Pancreas (tissue), 10 donors: Measurements from ENCODE around the gene NEUROD2. TPM values are rescaled to one million over a fixed set of nuclear protein-coding genes. Genes with fewer than 3 reads are reported as not detected.

Experiments
- ATAC-seq, 4 donors: fragments of 200-7000 bp; cut with Tn5 transposase; one replicate each; pipeline versions ENCODE4 v1.8.0 to v1.9.1; 2020; ENCODE audit warnings: mild to moderate bottlenecking in 4 of 4, moderate library complexity in 4 of 4
- DNase-seq, 6 donors: peaks; one replicate each; pipeline ENCODE4 v3.0.0-alpha.2; 2020
- FAIRE-seq: peaks from 2 replicates; lab custom pipeline; 2012; peaks lifted over from hg19 to GRCh38; lab: Jason Lieb, UNC
- H3K27ac ChIP-seq, 4 donors: fragments of 200-600 bp; sonication (generic); 1 replicate in 3 of 4; 2 replicates in 1 of 4; pipeline versions ENCODE4 v1.5.0 to v1.8.0; 2020
- H3K27me3 ChIP-seq, 4 donors: fragments of 200-600 bp; one replicate each; pipeline ENCODE4 v1.8.0; 2021
- H3K36me3 ChIP-seq, 3 donors: fragments of 200-600 bp; sonication (generic) in 1 of 3; one replicate each; pipeline versions ENCODE4 v1.5.0 to v1.8.0; 2020 to 2021
- H3K4me1 ChIP-seq, 3 donors: fragments of 200-600 bp; one replicate each; pipeline ENCODE4 v1.8.0; 2021
- H3K4me3 ChIP-seq, 4 donors: fragments of 200-600 bp; sonication (generic) in 2 of 4; one replicate each; pipeline versions ENCODE4 v1.5.0 to v1.8.0; 2020 to 2021
- H3K9me3 ChIP-seq, 4 donors: fragments of 200-600 bp; one replicate each; pipeline ENCODE4 v1.8.0; 2021
- WGBS, 2 donors: extraction: QIAGEN DNeasy Blood & Tissue Kit; methylation state at CpG; one replicate each; pipeline ENCODE4 v1.1.7; 2013; 5-methylcytosine and 5-hydroxymethylcytosine counted together
- intact Hi-C, 3 donors: fragments of 100-400 bp; cut with DNase I; formaldehyde crosslinking; loops; one replicate each; pipeline versions ENCODE4 v1.11.1 to v1.14.2; 2022
- polyA plus RNA-seq, 2 donors: library from polyadenylated mRNA; stranded (reverse); fragments of 200-250 nt; gene quantifications; one replicate each; pipeline ENCODE4 v1.2.3, GENCODE V29; 2013
- total RNA-seq, 6 donors: library from RNA; stranded (reverse); fragmentation: NEBNext Ultra II Directional in 4 of 6; extraction: Animal tissue kit (Norgen Biotek cat#: 25700) in 4 of 6; gene quantifications; one replicate each; pipeline versions ENCODE4 v1.2.1 to v1.2.4, GENCODE V29; 2021 to 2023
- TF ChIP-seq, protein P1 (sequence below), 4 donors: fragments of 200-600 bp; sonication (generic) in 3 of 4; IDR thresholded peaks; one replicate each; pipeline versions ENCODE4 v1.5.0 to v1.8.0; 2021; ENCODE audit warnings: antibody characterized with exemption in 4 of 4
- donor health status: healthy with polysubstance abuse.
- donor health status: DM: no; HTN: no; CAD: no; lungs with moderate emphysema.
- donor health status: DM: no; HTN: no; CAD: no.
- donor health status: control.
- donor health status: control.
- donor health status: Bipolar disorder and iron deficiency.
- donor health status: DM: yes; HTN: yes; CAD: no.
- donor health status: DM: no; HTN: no; CAD: no.
- donor health status: DM: no; HTN: no; CAD: no.
- donor health status: DM: yes; HTN: yes; CAD: no.

NEUROD2 gene
- total and polyA plus RNA-seq, 8 donors, result 0.04 TPM; not detected in 7

DNA sequence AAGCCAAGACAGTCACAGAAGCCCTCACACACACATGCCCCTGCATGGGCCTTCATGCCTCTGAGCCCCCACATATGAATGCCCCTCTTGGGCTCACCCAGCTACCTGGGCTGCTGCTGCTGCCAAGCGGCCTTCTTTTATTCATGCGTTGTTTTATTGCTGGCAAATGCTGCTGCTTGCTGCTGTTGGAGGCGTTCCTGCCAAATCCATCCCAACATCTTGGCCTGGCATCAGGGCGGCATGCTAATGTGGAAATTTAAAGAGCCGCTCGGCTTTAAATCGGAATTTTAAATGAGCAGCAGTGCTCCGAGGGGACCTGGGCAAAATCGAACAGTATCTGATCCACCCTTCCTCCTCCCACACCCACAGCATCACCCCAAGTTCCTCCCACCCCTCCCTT lies 39.0 kb downstream of the NEUROD2 start:
- no peak overlapping the region for H3K27ac ChIP-seq
- ATAC-seq, result no peak
- TF ChIP-seq, protein P1, sequence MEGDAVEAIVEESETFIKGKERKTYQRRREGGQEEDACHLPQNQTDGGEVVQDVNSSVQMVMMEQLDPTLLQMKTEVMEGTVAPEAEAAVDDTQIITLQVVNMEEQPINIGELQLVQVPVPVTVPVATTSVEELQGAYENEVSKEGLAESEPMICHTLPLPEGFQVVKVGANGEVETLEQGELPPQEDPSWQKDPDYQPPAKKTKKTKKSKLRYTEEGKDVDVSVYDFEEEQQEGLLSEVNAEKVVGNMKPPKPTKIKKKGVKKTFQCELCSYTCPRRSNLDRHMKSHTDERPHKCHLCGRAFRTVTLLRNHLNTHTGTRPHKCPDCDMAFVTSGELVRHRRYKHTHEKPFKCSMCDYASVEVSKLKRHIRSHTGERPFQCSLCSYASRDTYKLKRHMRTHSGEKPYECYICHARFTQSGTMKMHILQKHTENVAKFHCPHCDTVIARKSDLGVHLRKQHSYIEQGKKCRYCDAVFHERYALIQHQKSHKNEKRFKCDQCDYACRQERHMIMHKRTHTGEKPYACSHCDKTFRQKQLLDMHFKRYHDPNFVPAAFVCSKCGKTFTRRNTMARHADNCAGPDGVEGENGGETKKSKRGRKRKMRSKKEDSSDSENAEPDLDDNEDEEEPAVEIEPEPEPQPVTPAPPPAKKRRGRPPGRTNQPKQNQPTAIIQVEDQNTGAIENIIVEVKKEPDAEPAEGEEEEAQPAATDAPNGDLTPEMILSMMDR (IDR thresholded peaks at IDR 0.05), result no peak
- no peaks in the 10 kb centered on the region for H3K27me3 ChIP-seq
- no peak for DNase-seq
- no peak overlapping the region for H3K4me3 ChIP-seq
- H3K4me1 ChIP-seq, result no peaks in the 10 kb centered on the region
- intact Hi-C loops, result no loop called here
- no peak for FAIRE-seq
- no peaks in the 10 kb centered on the region for H3K9me3 ChIP-seq
- H3K36me3 ChIP-seq, result peaks cover 0 to 9% (median 0%) of the 10 kb centered on the region in 3 donors
- WGBS, 2 donors, result 83 to 87% methylated on average over 9 of the region's 9 CpGs

DNA sequence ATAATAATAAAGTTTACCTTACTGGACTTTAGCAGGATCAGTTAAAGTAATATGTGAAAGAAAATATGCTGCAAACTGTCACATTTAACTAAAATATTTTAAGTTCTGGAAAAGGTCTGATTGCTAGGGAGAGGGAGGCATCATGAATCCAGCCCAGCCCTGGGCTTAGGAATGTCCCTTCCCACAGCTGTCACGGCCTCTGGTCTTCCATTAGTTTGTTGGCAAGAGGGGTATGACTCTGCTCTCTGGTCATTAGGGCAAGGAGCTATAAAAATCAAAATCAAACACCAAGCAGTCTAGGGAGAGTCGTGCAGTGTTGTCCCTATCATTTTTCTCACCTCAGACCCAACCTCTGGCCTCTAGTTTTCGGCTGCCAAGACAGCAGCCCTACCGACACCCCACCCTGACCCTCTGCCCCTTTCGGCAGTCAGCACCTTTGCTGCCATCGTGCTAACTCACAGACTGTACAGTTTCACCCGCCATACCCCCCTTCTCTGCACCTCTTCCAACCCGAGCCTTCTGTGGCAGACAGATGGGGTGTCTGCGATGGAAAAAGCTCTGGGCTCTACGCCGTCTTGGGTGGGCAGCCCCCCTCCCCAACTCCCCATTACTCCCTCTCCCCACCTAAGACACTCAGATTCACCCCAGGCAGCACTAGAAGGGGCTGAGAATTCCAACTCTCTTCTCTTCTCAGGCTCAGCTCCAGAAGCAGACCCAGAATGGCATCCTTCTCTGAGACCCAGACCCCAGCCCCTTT lies 41.4 kb downstream of the NEUROD2 start:
- no peak overlapping the region for H3K4me3 ChIP-seq
- no peak for DNase-seq
- no peaks in the 10 kb centered on the region for H3K27me3 ChIP-seq
- TF ChIP-seq, protein P1 (IDR thresholded peaks at IDR 0.05), result no peak
- H3K36me3 ChIP-seq, result peaks cover 0 to 9% (median 0%) of the 10 kb centered on the region in 3 donors
- intact Hi-C loops, result no loop called here
- no peak overlapping the region for H3K27ac ChIP-seq
- FAIRE-seq, result no peak
- no peaks in the 10 kb centered on the region for H3K4me1 ChIP-seq
- 81 to 92% methylated on average over 11 of the region's 11 CpGs for WGBS, 2 donors
- no peaks in the 10 kb centered on the region for H3K9me3 ChIP-seq
- no peak for ATAC-seq

DNA sequence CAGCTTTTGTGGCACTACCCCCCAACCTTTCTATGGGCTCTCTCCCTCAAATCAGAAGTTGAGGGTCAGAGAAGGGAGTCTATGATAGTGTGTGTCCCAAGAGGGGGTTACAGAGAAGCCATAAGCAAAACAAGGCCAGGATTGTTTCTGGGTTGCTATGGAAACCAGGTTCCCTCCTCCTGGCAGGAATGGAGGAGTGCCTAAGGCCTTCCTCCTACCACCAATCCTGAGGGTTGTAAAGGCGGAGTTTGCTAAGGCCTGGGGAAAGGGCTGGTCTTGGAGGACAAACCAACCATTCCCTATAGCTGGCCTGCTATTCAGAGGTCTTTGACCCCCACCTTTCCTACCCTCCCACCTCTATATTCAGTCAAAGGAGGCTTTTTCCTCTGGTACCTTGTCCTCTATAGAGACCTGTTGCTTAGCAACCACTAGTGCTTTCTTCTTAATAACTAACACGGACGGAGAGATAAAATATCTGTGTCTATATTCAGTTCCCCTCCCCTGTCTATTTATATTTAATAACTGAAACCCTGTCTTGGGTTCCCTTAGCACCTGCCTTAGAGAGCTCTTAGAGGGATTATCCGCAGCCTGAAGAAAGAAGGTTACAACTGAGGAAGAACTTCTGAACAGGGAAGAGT lies 43.4 kb downstream of the NEUROD2 start:
- intact Hi-C loops, result no loop called here
- DNase-seq (no peak), ATAC-seq (peak in 2 of 4 donors; percentile 48 to 62), FAIRE-seq (no peak)
- Histone ChIP-seq H3K36me3 (peaks cover 0 to 9% (median 0%) of the 10 kb centered on the region in 3 donors), H3K9me3 (no peaks in the 10 kb centered on the region), H3K27ac (no peak overlapping the region), H3K4me3 (no peak overlapping the region), H3K27me3 (no peaks in the 10 kb centered on the region), H3K4me1 (no peaks in the 10 kb centered on the region)
- WGBS, 2 donors, result 67 to 71% methylated on average over 4 of the region's 4 CpGs
- TF ChIP-seq, protein P1 (IDR thresholded peaks at IDR 0.05), result no peak

DNA sequence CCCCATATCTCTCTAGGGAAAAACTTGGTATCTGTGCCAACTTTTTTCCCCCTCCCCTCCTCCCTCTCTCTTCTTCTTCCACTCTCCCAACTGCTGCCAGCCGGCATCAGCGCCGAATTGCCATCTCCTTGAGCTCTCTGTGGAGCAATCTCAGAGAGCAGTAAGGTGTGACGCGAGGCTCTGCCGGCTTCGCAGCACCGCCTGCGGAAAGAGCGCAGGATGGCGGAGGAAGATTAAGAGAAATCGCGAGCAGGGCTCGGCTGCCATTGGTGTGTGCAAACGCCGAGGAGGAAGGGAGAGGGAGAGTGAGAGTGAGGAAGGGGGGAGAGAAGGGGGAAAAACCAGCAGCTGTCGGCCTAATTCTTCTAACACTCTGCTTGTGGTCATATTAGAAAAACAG lies 44.2 kb downstream of the NEUROD2 start:
- Histone ChIP-seq H3K27ac (no peak overlapping the region), H3K27me3 (no peaks in the 10 kb centered on the region), H3K36me3 (peaks cover 0 to 9% (median 0%) of the 10 kb centered on the region in 3 donors), H3K4me3 (no peak overlapping the region), H3K9me3 (no peaks in the 10 kb centered on the region), H3K4me1 (no peaks in the 10 kb centered on the region)
- DNase-seq (no peak), FAIRE-seq (no peak), ATAC-seq (peak in 2 of 4 donors; percentile 53 to 56)
- 77 to 79% methylated on average over 15 to 17 of the region's 17 CpGs for WGBS, 2 donors
- intact Hi-C loops, result no loop called here
- TF ChIP-seq, protein P1 (IDR thresholded peaks at IDR 0.05), result no peak

DNA sequence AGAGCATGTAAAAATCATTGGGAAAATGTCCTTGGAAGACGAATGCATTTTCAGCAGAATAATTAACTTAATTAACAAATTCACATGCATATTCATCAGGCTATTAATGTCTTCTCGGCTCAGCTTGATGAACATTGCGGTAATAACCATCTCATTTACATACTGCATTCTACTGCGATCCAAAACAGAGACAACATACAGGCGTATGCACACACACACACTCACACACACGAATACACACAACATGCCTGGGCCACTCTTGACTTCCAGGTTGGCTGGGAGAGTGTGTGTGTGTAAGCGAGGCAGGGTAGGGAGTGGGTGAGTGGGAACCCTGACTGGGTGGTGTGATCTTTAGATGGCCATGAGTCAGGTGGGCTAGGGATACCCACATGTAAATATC lies 44.7 kb downstream of the NEUROD2 start:
- Histone ChIP-seq H3K4me1 (no peaks in the 10 kb centered on the region), H3K9me3 (no peaks in the 10 kb centered on the region), H3K4me3 (no peak overlapping the region), H3K36me3 (peaks cover 0 to 9% (median 0%) of the 10 kb centered on the region in 3 donors), H3K27ac (no peak overlapping the region), H3K27me3 (no peaks in the 10 kb centered on the region)
- TF ChIP-seq, protein P1 (IDR thresholded peaks at IDR 0.05), result no peak
- DNase-seq, result no peak
- intact Hi-C loops, result no loop called here
- no peak for ATAC-seq
- FAIRE-seq, result no peak
- 72 to 83% methylated on average over 7 of the region's 7 CpGs for WGBS, 2 donors
